Nephron progenitor cell (in vitro differentiated cells): ENCODE results near the gene RETREG3.

Experiments used
- DNase-seq: peaks from one replicate; pipeline ENCODE4 v3.0.0; 2021
- H3K27ac Mint-ChIP-seq: 2 replicates; pipeline ENCODE4 v1.8.0; 2021; ENCODE audit warnings: mild to moderate bottlenecking, moderate library complexity, mixed read lengths
- H3K27me3 Mint-ChIP-seq: 2 replicates; pipeline ENCODE4 v1.8.0; 2021; ENCODE audit warnings: mild to moderate bottlenecking, low read depth, mixed read lengths; ENCODE audit not compliant: poor library complexity
- H3K36me3 Mint-ChIP-seq: 2 replicates; pipeline ENCODE4 v1.8.0; 2021; ENCODE audit warnings: low read depth, mixed read lengths
- H3K4me1 Mint-ChIP-seq: 2 replicates; pipeline ENCODE4 v1.8.0; 2021; ENCODE audit warnings: mixed read lengths
- H3K4me3 Mint-ChIP-seq: 2 replicates; pipeline ENCODE4 v1.8.0; 2021; ENCODE audit warnings: mild to moderate bottlenecking, moderate library complexity, mixed read lengths
- H3K9me3 Mint-ChIP-seq: 2 replicates; pipeline ENCODE4 v1.8.0; 2021; ENCODE audit warnings: mild to moderate bottlenecking, moderate library complexity, mixed read lengths
- CTCF ChIP-seq: fragments of 200-600 bp; sonication (generic); IDR thresholded peaks from 2 replicates; pipeline ENCODE4 v1.5.0; 2021; ENCODE audit warnings: antibody characterized with exemption

RETREG3 gene

GRCh38 chr17:42566215-42566882, 42.8 kb downstream of the RETREG3 start:
- Mint-ChIP-seq H3K4me1 (peaks cover 33% of the 10 kb centered on the region), H3K27me3 (no peaks in the 10 kb centered on the region), H3K9me3 (no peaks in the 10 kb centered on the region), H3K27ac (peak overlapping the region; percentile 75), H3K4me3 (peak overlapping the region; percentile 95), H3K36me3 (peaks cover 25% of the 10 kb centered on the region)
- no peak for TF ChIP-seq CTCF
- DNase-seq = no peak

DNA sequence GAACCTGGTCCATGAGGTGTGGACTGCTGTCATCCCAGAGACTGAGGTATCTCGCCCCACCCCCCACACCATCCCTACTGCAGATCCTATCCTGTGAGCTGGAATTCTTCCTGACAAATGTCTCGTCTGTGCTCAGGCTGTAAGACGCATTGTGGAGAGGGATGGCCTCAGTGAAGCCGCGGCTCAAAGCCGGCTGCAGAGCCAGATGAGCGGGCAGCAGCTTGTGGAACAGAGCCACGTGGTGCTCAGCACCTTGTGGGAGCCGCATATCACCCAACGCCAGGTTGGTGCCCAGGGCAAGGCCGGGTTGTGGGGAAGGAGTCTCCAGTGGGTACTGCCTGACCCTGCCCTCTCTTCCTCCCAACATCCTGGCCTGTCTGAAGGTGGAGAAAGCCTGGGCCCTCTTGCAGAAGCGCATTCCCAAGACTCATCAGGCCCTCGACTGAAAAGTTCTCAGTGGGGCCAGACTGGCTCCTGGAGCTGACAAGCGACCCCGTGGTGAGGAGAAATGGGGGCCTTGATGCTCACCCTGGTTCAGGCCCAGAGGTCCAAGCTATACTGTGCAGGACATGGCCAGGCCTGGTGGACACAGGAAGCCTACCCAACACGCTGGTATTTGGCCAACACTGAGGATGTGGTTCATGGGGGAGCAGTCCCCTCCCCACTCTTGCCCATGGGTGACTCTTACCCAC, 43.5 kb downstream of the RETREG3 start:
- no peak for TF ChIP-seq CTCF
- peaks cover 19% of the 10 kb centered on the region for H3K36me3 Mint-ChIP-seq
- peak overlapping the region; percentile 75 for H3K27ac Mint-ChIP-seq
- H3K4me1 Mint-ChIP-seq = peaks cover 35% of the 10 kb centered on the region
- H3K4me3 Mint-ChIP-seq = no peak overlapping the region
- H3K27me3 Mint-ChIP-seq = no peaks in the 10 kb centered on the region
- DNase-seq = no peak
- H3K9me3 Mint-ChIP-seq = no peaks in the 10 kb centered on the region

GRCh38 chr17:42564815-42565522, 44.2 kb downstream of the RETREG3 start:
- DNase-seq = no peak
- TF ChIP-seq CTCF = no peak
- Mint-ChIP-seq H3K27ac (no peak overlapping the region), H3K36me3 (peaks cover 14% of the 10 kb centered on the region), H3K27me3 (no peaks in the 10 kb centered on the region), H3K9me3 (no peaks in the 10 kb centered on the region), H3K4me1 (peaks cover 41% of the 10 kb centered on the region), H3K4me3 (no peak overlapping the region)

GRCh38 chr17:42563950-42564349, 45.2 kb downstream of the RETREG3 start:
- Mint-ChIP-seq H3K9me3 (no peaks in the 10 kb centered on the region), H3K4me1 (peaks cover 41% of the 10 kb centered on the region), H3K27ac (no peak overlapping the region), H3K27me3 (no peaks in the 10 kb centered on the region), H3K36me3 (peaks cover 5% of the 10 kb centered on the region), H3K4me3 (peak overlapping the region; percentile 90)
- no peak for DNase-seq
- TF ChIP-seq CTCF = no peak

- Mint-ChIP-seq H3K9me3 (no peaks in the 10 kb centered on the region), H3K27me3 (no peaks in the 10 kb centered on the region), H3K4me3 (peak overlapping the region; percentile 90), H3K36me3 (peaks cover 5% of the 10 kb centered on the region), H3K27ac (peak overlapping the region; percentile 61), H3K4me1 (peaks cover 41% of the 10 kb centered on the region)
- DNase-seq = no peak
- no peak for TF ChIP-seq CTCF
These were observed 45.6 kb downstream of the RETREG3 start for GRCh38 chr17:42563543-42563942.
